Esophagus squamous epithelium (tissue), 4 donors: ENCODE data around the gene FBXL17.

Experiments
- CTCF ChIP-seq, 6 experiments: fragments of 450-650 bp in 4 of 6; fragments of 200-600 bp in 2 of 6; sonication (generic) in 2 of 6; IDR thresholded peaks; one replicate each; pipeline ENCODE4 v1.5.1; 2016 to 2019; ENCODE audit warnings: antibody characterized with exemption in 6 of 6, mild to moderate bottlenecking in 4 of 6, moderate library complexity in 4 of 6
- POLR2A ChIP-seq, 4 donors: fragments of 450-650 bp; IDR thresholded peaks; one replicate each; pipeline ENCODE4 v1.6.1; 2017; ENCODE audit warnings: antibody characterized with exemption in 4 of 4, mild to moderate bottlenecking in 4 of 4, moderate library complexity in 3 of 4

DNA sequence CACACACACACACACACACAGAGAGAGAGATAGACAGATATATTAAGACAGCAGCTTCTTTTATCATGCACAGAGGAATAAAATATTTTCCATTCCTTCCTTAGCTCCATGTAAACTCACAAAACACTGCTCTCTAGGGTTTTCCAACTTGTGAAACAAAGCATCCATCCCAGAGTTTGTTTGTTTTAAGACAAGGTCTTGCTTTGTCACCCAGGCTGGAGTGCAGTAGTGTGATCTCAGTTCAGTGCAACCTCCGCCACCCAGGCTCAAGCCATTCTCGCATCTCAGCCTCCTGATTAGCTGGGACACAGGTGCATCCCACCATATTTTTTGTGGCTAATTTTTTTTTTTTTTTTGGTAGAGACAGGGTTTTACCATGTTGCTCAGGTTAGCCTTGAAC lies 298.7 kb downstream of the FBXL17 start:
- TF ChIP-seq CTCF (IDR thresholded peaks at IDR 0.05) (no peak), POLR2A (IDR thresholded peaks at IDR 0.05) (no peak)
